ENCODE measurements around the gene EMP3. TPM values are rescaled to one million over a fixed set of nuclear protein-coding genes. Genes with fewer than 3 reads are reported as not detected.

Gene EMP3
- total and polyA plus RNA-seq, 2 of the 13 experiments (the other 11 are each of a cell fraction or from before 2014, with no cell fraction given) = 2.2 to 7.8 TPM

GRCh38 chr19:48362716-48363499 lies 37.6 kb downstream of the EMP3 start (continued):
- TF ChIP-seq MXD3 (CRISPR knock-in tag; IDR thresholded peaks at IDR 0.05) (peak; percentile 9; the same call in 1 of the 2 replicates), MYNN (CRISPR knock-in tag; IDR thresholded peaks at IDR 0.05; ENCODE audit: low read depth) (no peak), ZFP90 (CRISPR knock-in tag; IDR thresholded peaks at IDR 0.05; ENCODE audit: borderline replicate concordance) (no peak), MEF2D (CRISPR knock-in tag; IDR thresholded peaks at IDR 0.05) (0 out of 2 replicates have a peak, but pooled peaks have one; percentile 50), HES4 (CRISPR knock-in tag; IDR thresholded peaks at IDR 0.05; ENCODE audit: borderline replicate concordance) (no peak), MXD4 (CRISPR knock-in tag; IDR thresholded peaks at IDR 0.05) (no peak), MNT (IDR thresholded peaks at IDR 0.05) (no peak), CBX5 (CRISPR knock-in tag; IDR thresholded peaks at IDR 0.05; ENCODE audit: borderline replicate concordance) (0 out of 2 replicates have a peak, but pooled peaks have one; percentile 22), PRDM10 (CRISPR knock-in tag; IDR thresholded peaks at IDR 0.05; ENCODE audit: low read depth) (no peak), ZNF142 (CRISPR knock-in tag; IDR thresholded peaks at IDR 0.05) (no peak), FOSL1 (CRISPR knock-in tag; IDR thresholded peaks at IDR 0.05; ENCODE audit: borderline replicate concordance) (no peak), PRDM15 (CRISPR knock-in tag; IDR thresholded peaks at IDR 0.05) (no peak)
